GM13977 (cell line): Measurements from ENCODE around the gene PAEP.

ENCODE experiments used
- DNase-seq: peaks from one replicate; pipeline ENCODE4 v3.0.0; 2012; ENCODE audit warnings: low spot score
- CTCF ChIP-seq: IDR thresholded peaks from 2 replicates; pipeline ENCODE4 v1.5.1; 2012; ENCODE audit warnings: mild to moderate bottlenecking, control low read depth; ENCODE audit not compliant: insufficient read depth; ENCODE audit errors: extremely low read depth, missing control alignments
- in situ Hi-C: fragments of 300-500 bp; cut with MboI; formaldehyde crosslinking; loops from one replicate; pipeline ENCODE4 v1.12.0; 2022; ENCODE audit warnings: low sequenced_read_pairs, low pct_unique_long_range_greater_than_20kb, mixed read lengths, inconsistent platforms; ENCODE audit not compliant: unreplicated experiment

The PAEP gene

DNA sequence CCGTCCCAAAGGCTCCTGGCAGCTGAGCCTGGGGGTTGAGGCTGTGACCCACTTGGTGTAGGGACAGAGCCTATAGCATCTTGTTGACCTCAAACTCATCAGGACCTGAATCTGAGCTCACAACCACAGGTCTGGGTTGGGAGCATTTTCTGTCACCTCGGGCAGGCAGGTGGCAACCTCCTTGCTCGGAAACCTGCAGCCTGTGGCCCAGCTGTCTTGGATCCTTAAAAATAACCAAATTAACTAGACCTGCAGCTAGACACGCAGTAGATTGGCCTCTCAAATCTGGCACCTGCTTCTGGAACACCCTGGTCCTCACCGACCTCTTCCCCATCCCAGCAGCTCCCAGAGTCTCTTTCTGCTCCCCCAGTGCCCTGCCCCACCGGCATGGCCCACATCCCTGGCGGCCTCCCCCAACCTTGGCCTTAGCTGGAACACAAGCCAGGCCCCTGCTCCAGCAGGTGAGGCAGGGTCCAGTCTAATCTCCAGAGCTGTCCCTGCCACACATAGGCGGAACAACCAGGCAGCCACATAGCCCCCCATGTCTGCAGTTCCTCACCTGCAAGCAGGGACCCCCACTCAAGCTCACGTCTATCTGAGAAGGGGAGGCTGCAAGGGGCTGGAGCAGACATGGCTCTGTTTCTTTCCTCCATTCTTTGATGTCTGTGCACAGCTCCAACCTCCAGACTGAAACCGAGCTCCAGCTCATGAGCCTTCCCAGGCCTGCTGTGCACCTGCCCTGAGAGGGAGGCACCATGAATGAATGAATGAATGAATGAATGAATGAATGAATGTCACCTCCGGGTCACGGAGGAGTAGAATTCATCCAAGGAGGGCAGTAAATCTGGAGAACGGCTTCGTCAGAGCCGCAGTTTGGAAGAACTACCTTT, 28.3 kb downstream of the PAEP start:
- in situ Hi-C loops: no loop called here
- TF ChIP-seq CTCF: no peak
- DNase-seq: no peak

DNA sequence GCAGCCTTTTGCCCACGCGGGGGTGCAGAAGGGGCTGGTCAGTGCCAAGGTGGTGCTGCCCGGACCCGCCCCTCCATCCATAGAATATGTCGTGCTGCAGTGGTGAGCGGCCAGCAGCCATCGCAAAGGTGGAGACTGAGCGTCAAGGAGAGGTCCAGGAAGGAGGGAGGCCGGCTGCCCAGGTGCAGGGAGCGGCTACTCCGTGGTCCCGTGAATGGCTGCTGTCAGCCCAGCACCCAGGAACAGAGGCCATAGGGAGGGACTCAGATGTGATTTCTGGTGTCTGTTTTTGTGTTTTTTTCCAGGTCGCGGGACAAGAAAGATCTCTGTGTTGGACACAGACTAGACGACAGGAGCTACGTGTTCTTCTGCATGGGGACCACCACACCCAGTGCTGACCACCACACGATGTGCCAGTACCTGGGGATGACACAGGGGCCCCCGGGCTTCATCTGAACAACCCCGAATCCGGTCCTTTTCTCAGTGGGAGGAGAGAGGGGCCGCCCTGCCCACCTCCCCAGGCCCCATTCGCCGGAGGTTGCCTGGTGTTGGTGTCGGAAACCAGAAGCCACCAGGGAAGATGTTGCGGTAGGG, 29.0 kb downstream of the PAEP start:
- TF ChIP-seq CTCF: no peak
- in situ Hi-C loops: no loop called here

DNA sequence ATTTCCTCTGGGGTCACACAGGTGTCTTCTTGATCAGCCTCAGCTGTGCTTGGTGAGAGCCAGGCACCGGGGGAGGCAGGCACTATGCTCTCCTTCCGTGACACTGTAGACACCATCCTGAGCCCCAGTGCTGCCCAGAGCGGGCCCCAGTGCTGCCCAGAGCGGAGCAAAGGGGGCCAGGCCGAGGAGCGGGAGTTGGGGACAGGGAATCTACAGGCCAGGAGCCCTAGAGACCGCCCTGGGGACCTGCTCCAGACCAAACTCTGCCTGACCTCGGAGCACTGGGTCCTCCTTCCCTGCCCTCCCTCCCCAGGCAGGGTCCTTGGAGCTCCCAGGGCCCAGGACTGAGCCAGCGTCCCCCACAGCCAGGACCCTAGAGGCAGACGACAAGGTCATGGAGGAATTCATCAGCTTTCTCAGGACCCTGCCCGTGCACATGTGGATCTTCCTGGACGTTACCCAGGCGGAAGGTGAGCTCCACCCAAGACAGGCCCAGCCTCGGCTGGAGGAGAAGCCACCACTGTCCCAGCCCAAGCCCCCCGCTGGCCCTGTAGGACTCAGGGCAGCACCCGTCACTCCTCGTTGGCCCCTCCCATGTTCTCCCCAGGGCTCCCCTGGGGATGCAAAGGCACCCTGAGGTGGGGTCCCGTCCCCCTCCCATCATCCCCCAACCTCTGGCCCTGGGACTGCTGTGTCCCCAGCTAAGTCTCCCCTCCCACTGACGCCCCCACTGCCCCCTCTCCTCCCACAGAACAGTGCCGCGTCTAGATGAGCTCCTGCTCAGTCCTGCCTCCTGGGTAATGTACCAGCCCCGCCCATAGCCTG, 30.2 kb downstream of the PAEP start:
- TF ChIP-seq CTCF: no peak
- in situ Hi-C loops: no loop called here
- DNase-seq: no peak

More for the DNA sequence above, 29.0 kb downstream of the PAEP start:
- DNase-seq: no peak

DNA sequence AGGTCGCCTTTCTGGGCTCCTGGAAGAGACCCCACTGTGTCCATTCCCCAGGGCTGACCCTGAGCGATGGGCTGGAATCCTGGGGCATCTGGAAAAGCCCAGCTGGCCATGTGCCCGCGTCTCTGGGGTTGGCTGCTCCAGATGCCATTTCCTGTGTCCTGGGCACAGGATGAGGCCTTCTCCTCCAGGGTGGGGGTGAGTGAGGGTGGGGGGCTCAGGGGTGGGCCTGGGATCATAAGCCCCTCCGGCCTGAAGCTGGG, 30.7 kb downstream of the PAEP start:
- DNase-seq: no peak
- no peak for TF ChIP-seq CTCF
- in situ Hi-C loops: no loop called here

GRCh38 chr9:135592625-135593024, 31.1 kb downstream of the PAEP start:
- in situ Hi-C loops: no loop called here
- no peak for DNase-seq
- TF ChIP-seq CTCF: no peak

DNA sequence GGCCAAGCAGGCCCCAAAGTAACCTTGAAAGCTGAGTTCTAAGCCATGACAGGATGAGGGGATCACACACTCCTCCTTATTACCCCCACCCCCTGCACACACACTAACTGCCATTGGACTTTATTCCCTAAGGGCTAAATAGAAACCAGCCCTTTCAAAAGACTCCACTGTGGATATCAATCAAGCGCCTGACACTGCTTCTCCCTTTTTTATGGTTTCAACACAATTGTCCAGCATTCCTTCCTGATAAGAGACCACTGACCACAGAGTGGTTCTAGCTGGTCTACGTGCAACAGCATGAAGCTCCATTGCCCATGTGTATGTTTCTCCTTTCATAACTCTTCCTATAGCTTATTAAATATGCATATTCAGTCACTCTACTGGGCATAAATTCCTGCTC, 34.7 kb downstream of the PAEP start:
- no peak for TF ChIP-seq CTCF
- in situ Hi-C loops: no loop called here
- no peak for DNase-seq
